Measurements from ENCODE around the gene SNX1. TPM values are rescaled to one million over a fixed set of nuclear protein-coding genes. Genes with fewer than 3 reads are reported as not detected.
A peak's percentile ranks its signal among the peaks of the same experiment; 100 is the strongest.

Gene SNX1
- total RNA-seq, 5 donors from 2014 or later (not counting 1 experiment from before 2014, with no cell fraction given) = 98.8 to 168 (median 152) TPM

GRCh38 chr15:64146041-64146440 is 50.3 kb downstream of the SNX1 start:
- ChIA-PET POLR2A (no interaction called here), CTCF (no interaction called here)
- peaks cover 20% of the 10 kb centered on the region for H3K36me3 Mint-ChIP-seq
- ATAC-seq (replicated peaks in 1 of 4) (no peak), DNase-seq (no peak)
- H3K27me3 ChIP-seq (replicated peaks in 1 of 2; ENCODE audit: control insufficient read depth in 2 of 2, extremely low read depth in 1 of 2, insufficient read depth in 2 of 2, low read length in 1 of 2) = peaks cover 0 to 8% of the 10 kb centered on the region in 2 experiments
- peaks cover 0 to 13% of the 10 kb centered on the region in 2 experiments for H3K4me1 ChIP-seq (ENCODE audit: control insufficient read depth in 1 of 2, extremely low read depth in 1 of 2, insufficient read depth in 2 of 2, low read length in 2 of 2)
- H3K9me3 ChIP-seq = no peaks in the 10 kb centered on the region
- H3K9me3 Mint-ChIP-seq = no peaks in the 10 kb centered on the region
- WGBS (ENCODE audit: insufficient coverage) = 94% methylated on average over 6 of the region's 6 CpGs
- no peak overlapping the region for H3K4me3 ChIP-seq (ENCODE audit: control insufficient read depth in 1 of 2, extremely low read depth in 1 of 2, low read length in 1 of 2)
- H3K27ac Mint-ChIP-seq = no peak overlapping the region
- peaks cover 15% of the 10 kb centered on the region in 3 donors for H3K4me1 Mint-ChIP-seq
- H3K36me3 ChIP-seq (ENCODE audit: control insufficient read depth in 2 of 2, extremely low read depth in 1 of 2, insufficient read depth in 1 of 2, low read length in 1 of 2) = peaks cover 14 to 33% of the 10 kb centered on the region in 2 donors
- peaks cover 3% of the 10 kb centered on the region in 2 donors for H3K27me3 Mint-ChIP-seq
- H3K4me3 Mint-ChIP-seq = no peak overlapping the region
- H3K27ac ChIP-seq (ENCODE audit: low read length) = no peak overlapping the region

- CTCF ChIA-PET = no interaction called here
- peaks cover 0 to 13% of the 10 kb centered on the region in 2 experiments for H3K27me3 ChIP-seq (replicated peaks in 1 of 2; ENCODE audit: control insufficient read depth in 2 of 2, extremely low read depth in 1 of 2, insufficient read depth in 2 of 2, low read length in 1 of 2)
- no CpG with 5 or more reads among the region's 3 CpGs for WGBS (ENCODE audit: insufficient coverage)
- no peaks in the 10 kb centered on the region for H3K9me3 ChIP-seq
- no peak overlapping the region for H3K27ac ChIP-seq (ENCODE audit: low read length)
- no peak for DNase-seq
- Mint-ChIP-seq H3K9me3 (no peaks in the 10 kb centered on the region), H3K27ac (no peak overlapping the region), H3K4me1 (peaks cover 15 to 16% (median 16%) of the 10 kb centered on the region in 3 donors), H3K36me3 (peaks cover 16% of the 10 kb centered on the region), H3K4me3 (no peak overlapping the region), H3K27me3 (peaks cover 3 to 4% of the 10 kb centered on the region in 2 donors)
- ATAC-seq (replicated peaks in 1 of 4) = no peak
- H3K36me3 ChIP-seq (ENCODE audit: control insufficient read depth in 2 of 2, extremely low read depth in 1 of 2, insufficient read depth in 1 of 2, low read length in 1 of 2) = peaks cover 14 to 29% of the 10 kb centered on the region in 2 donors
- peaks cover 0 to 18% of the 10 kb centered on the region in 2 experiments for H3K4me1 ChIP-seq (ENCODE audit: control insufficient read depth in 1 of 2, extremely low read depth in 1 of 2, insufficient read depth in 2 of 2, low read length in 2 of 2)
- POLR2A ChIA-PET = no interaction called here
- no peak overlapping the region for H3K4me3 ChIP-seq (ENCODE audit: control insufficient read depth in 1 of 2, extremely low read depth in 1 of 2, low read length in 1 of 2)
These were observed 50.7 kb downstream of the SNX1 start for GRCh38 chr15:64146520-64146884.

- H3K4me1 Mint-ChIP-seq = peaks cover 15 to 16% (median 16%) of the 10 kb centered on the region in 3 donors
- H3K27me3 Mint-ChIP-seq = peaks cover 3 to 4% of the 10 kb centered on the region in 2 donors
- Histone ChIP-seq H3K36me3 (ENCODE audit: control insufficient read depth in 2 of 2, extremely low read depth in 1 of 2, insufficient read depth in 1 of 2, low read length in 1 of 2) (peaks cover 14 to 25% of the 10 kb centered on the region in 2 donors), H3K27me3 (replicated peaks in 1 of 2; ENCODE audit: control insufficient read depth in 2 of 2, extremely low read depth in 1 of 2, insufficient read depth in 2 of 2, low read length in 1 of 2) (peaks cover 0 to 19% of the 10 kb centered on the region in 2 experiments), H3K4me3 (ENCODE audit: control insufficient read depth in 1 of 2, extremely low read depth in 1 of 2, low read length in 1 of 2) (no peak overlapping the region), H3K27ac (ENCODE audit: low read length) (no peak overlapping the region), H3K4me1 (ENCODE audit: control insufficient read depth in 1 of 2, extremely low read depth in 1 of 2, insufficient read depth in 2 of 2, low read length in 2 of 2) (peaks cover 2 to 24% of the 10 kb centered on the region in 2 experiments), H3K9me3 (no peaks in the 10 kb centered on the region)
- POLR2A ChIA-PET = no interaction called here
- 97% methylated on average over 20 of the region's 26 CpGs for WGBS (ENCODE audit: insufficient coverage)
- no peaks in the 10 kb centered on the region for H3K9me3 Mint-ChIP-seq
- H3K27ac Mint-ChIP-seq = no peak overlapping the region
- CTCF ChIA-PET = no interaction called here
- no peak overlapping the region for H3K4me3 Mint-ChIP-seq
- no peak for DNase-seq
- ATAC-seq (replicated peaks in 1 of 4) = no peak
- H3K36me3 Mint-ChIP-seq = peaks cover 16% of the 10 kb centered on the region
These were observed 51.3 kb downstream of the SNX1 start for GRCh38 chr15:64146885-64147681.

- Mint-ChIP-seq H3K4me1 (peaks cover 22 to 24% (median 23%) of the 10 kb centered on the region in 3 donors), H3K9me3 (no peaks in the 10 kb centered on the region), H3K27ac (no peak overlapping the region), H3K36me3 (peaks cover 10% of the 10 kb centered on the region), H3K4me3 (no peak overlapping the region), H3K27me3 (peaks cover 3 to 12% of the 10 kb centered on the region in 2 donors)
- Histone ChIP-seq H3K4me3 (ENCODE audit: control insufficient read depth in 1 of 2, extremely low read depth in 1 of 2, low read length in 1 of 2) (no peak overlapping the region), H3K27me3 (replicated peaks in 1 of 2; ENCODE audit: control insufficient read depth in 2 of 2, extremely low read depth in 1 of 2, insufficient read depth in 2 of 2, low read length in 1 of 2) (peaks cover 0 to 29% of the 10 kb centered on the region in 2 experiments), H3K4me1 (ENCODE audit: control insufficient read depth in 1 of 2, extremely low read depth in 1 of 2, insufficient read depth in 2 of 2, low read length in 2 of 2) (peaks cover 5 to 34% of the 10 kb centered on the region in 2 experiments), H3K9me3 (no peaks in the 10 kb centered on the region), H3K36me3 (ENCODE audit: control insufficient read depth in 2 of 2, extremely low read depth in 1 of 2, insufficient read depth in 1 of 2, low read length in 1 of 2) (peaks cover 14 to 15% of the 10 kb centered on the region in 2 donors), H3K27ac (ENCODE audit: low read length) (no peak overlapping the region)
- ATAC-seq (replicated peaks in 1 of 4) (no peak), DNase-seq (no peak)
- CTCF ChIA-PET = no interaction called here
- WGBS (ENCODE audit: insufficient coverage) = 100% methylated on average over 2 of the region's 7 CpGs
- POLR2A ChIA-PET = no interaction called here
These were observed 52.4 kb downstream of the SNX1 start for GRCh38 chr15:64148168-64148567.

- no peaks in the 10 kb centered on the region for H3K9me3 Mint-ChIP-seq
- no peak overlapping the region for H3K4me3 Mint-ChIP-seq
- ChIA-PET POLR2A (no interaction called here), CTCF (interaction anchor here in 1 of 2 donors (0.5 kb wide), 1 partner anchor 1719 kb away, joined by 3 read pairs; no protein-coding TSS in a partner anchor)
- Histone ChIP-seq H3K9me3 (no peaks in the 10 kb centered on the region), H3K36me3 (ENCODE audit: control insufficient read depth in 2 of 2, extremely low read depth in 1 of 2, insufficient read depth in 1 of 2, low read length in 1 of 2) (peaks cover 11 to 12% of the 10 kb centered on the region in 2 donors), H3K4me1 (ENCODE audit: control insufficient read depth in 1 of 2, extremely low read depth in 1 of 2, insufficient read depth in 2 of 2, low read length in 2 of 2) (peaks cover 7 to 38% of the 10 kb centered on the region in 2 experiments), H3K27ac (ENCODE audit: low read length) (no peak overlapping the region), H3K4me3 (ENCODE audit: control insufficient read depth in 1 of 2, extremely low read depth in 1 of 2, low read length in 1 of 2) (no peak overlapping the region), H3K27me3 (replicated peaks in 1 of 2; ENCODE audit: control insufficient read depth in 2 of 2, extremely low read depth in 1 of 2, insufficient read depth in 2 of 2, low read length in 1 of 2) (peaks cover 0 to 33% of the 10 kb centered on the region in 2 experiments)
- DNase-seq (no peak), ATAC-seq (replicated peaks in 1 of 4) (no peak)
- peaks cover 6 to 14% of the 10 kb centered on the region in 2 donors for H3K27me3 Mint-ChIP-seq
- peaks cover 10% of the 10 kb centered on the region for H3K36me3 Mint-ChIP-seq
- peak overlapping the region; percentile 0 to 29 for H3K27ac Mint-ChIP-seq
- WGBS (ENCODE audit: insufficient coverage) = 89% methylated on average over 2 of the region's 3 CpGs
- H3K4me1 Mint-ChIP-seq = peaks cover 26 to 28% (median 27%) of the 10 kb centered on the region in 3 donors
These were observed 52.8 kb downstream of the SNX1 start for GRCh38 chr15:64148581-64148980.

GRCh38 chr15:64149424-64149823 is 53.6 kb downstream of the SNX1 start:
- peak overlapping the region in 1 of 2 donors; percentile 16 for H3K27ac Mint-ChIP-seq
- CTCF ChIA-PET = interaction anchor here (0.6 to 0.7 kb wide), 4 partner anchors 11 to 504 kb away, joined by 3 to 4 read pairs (median 3); no protein-coding TSS in a partner anchor

More at GRCh38 chr15:64149424-64149823, 53.6 kb downstream of the SNX1 start:
- Mint-ChIP-seq H3K36me3 (peaks cover 8% of the 10 kb centered on the region), H3K27me3 (peaks cover 7 to 14% of the 10 kb centered on the region in 2 donors), H3K9me3 (no peaks in the 10 kb centered on the region), H3K4me3 (peak overlapping the region in 1 of 3 donors; percentile 47), H3K4me1 (peaks cover 27 to 32% (median 31%) of the 10 kb centered on the region in 3 donors)
- no peak for DNase-seq
- POLR2A ChIA-PET = no interaction called here
- no peak overlapping the region for H3K4me3 ChIP-seq (ENCODE audit: control insufficient read depth in 1 of 2, extremely low read depth in 1 of 2, low read length in 1 of 2)
- no peak for ATAC-seq (replicated peaks in 1 of 4)
- peaks cover 11 to 13% of the 10 kb centered on the region in 2 donors for H3K36me3 ChIP-seq (ENCODE audit: control insufficient read depth in 2 of 2, extremely low read depth in 1 of 2, insufficient read depth in 1 of 2, low read length in 1 of 2)
- peaks cover 0 to 33% of the 10 kb centered on the region in 2 experiments for H3K27me3 ChIP-seq (replicated peaks in 1 of 2; ENCODE audit: control insufficient read depth in 2 of 2, extremely low read depth in 1 of 2, insufficient read depth in 2 of 2, low read length in 1 of 2)
- H3K4me1 ChIP-seq (ENCODE audit: control insufficient read depth in 1 of 2, extremely low read depth in 1 of 2, insufficient read depth in 2 of 2, low read length in 2 of 2) = peaks cover 7 to 44% of the 10 kb centered on the region in 2 experiments
- H3K27ac ChIP-seq (ENCODE audit: low read length) = no peak overlapping the region
- H3K9me3 ChIP-seq = no peaks in the 10 kb centered on the region

All from T-cell (primary cell).